SK-N-SH treated with all-trans-retinoic acid at 6 μM for 48 hours (cell line): ENCODE data around the gene ATRAID.

Source experiments
- ATAC-seq: fragments of 200-7000 bp; cut with Tn5 transposase; 3 replicates; pipeline ENCODE4 v1.9.1; 2020; ENCODE audit warnings: mild to moderate bottlenecking, moderate library complexity
- ARNTL ChIP-seq: fragments of 450-650 bp; formaldehyde crosslinking; IDR thresholded peaks from 2 replicates; pipeline ENCODE4 v1.5.0; 2020; ENCODE audit warnings: low read depth, mild to moderate bottlenecking, moderate library complexity, borderline replicate concordance
- BACH2 ChIP-seq: fragments of 250-450 bp; sonication (Bioruptor Pico); IDR thresholded peaks from 2 replicates; pipeline ENCODE4 v1.9.0; 2021; ENCODE audit warnings: mild to moderate bottlenecking, borderline replicate concordance
- CREB5 ChIP-seq: fragments of 250-450 bp; sonication (Bioruptor Pico); IDR thresholded peaks from 2 replicates; pipeline ENCODE4 v1.5.1; 2020; ENCODE audit warnings: low read depth, mild to moderate bottlenecking, moderate library complexity
- CSDC2 ChIP-seq: fragments of 250-450 bp; sonication (Bioruptor Pico); IDR thresholded peaks from 2 replicates; pipeline ENCODE4 v1.5.0; 2020; ENCODE audit warnings: mild to moderate bottlenecking, moderate library complexity
- CSRNP3 ChIP-seq: fragments of 250-450 bp; sonication (Bioruptor Pico); IDR thresholded peaks from 2 replicates; pipeline ENCODE4 v1.5.1; 2021; ENCODE audit warnings: mild to moderate bottlenecking, moderate library complexity
- ESRRG ChIP-seq: fragments of 250-450 bp; sonication (Bioruptor Pico); IDR thresholded peaks from 2 replicates; pipeline ENCODE4 v1.6.1; 2021; ENCODE audit warnings: mild to moderate bottlenecking
- GLIS3 ChIP-seq: fragments of 250-450 bp; sonication (Bioruptor Pico); IDR thresholded peaks from 2 replicates; pipeline ENCODE4 v1.5.0; 2020; ENCODE audit warnings: mild to moderate bottlenecking, moderate library complexity
- ISL1 ChIP-seq: fragments of 250-450 bp; sonication (Bioruptor Pico); IDR thresholded peaks from 2 replicates; pipeline ENCODE4 v2.1.2; 2022; ENCODE audit warnings: mild to moderate bottlenecking, moderate library complexity
- OSR1 ChIP-seq: fragments of 250-450 bp; sonication (Bioruptor Pico); IDR thresholded peaks from 2 replicates; pipeline ENCODE4 v1.8.0; 2022; ENCODE audit warnings: moderate library complexity, mild to moderate bottlenecking, inconsistent platforms
- PATZ1 ChIP-seq: fragments of 250-450 bp; sonication (Bioruptor Pico); IDR thresholded peaks from 2 replicates; pipeline ENCODE4 v1.8.0; 2020; ENCODE audit warnings: mild to moderate bottlenecking, moderate library complexity, borderline replicate concordance
- POU6F1 ChIP-seq: fragments of 250-450 bp; sonication (Bioruptor Pico); IDR thresholded peaks from 2 replicates; pipeline ENCODE4 v1.8.0; 2021; ENCODE audit warnings: low read depth, mild to moderate bottlenecking, moderate library complexity, borderline replicate concordance
- RARB ChIP-seq: fragments of 250-450 bp; sonication (Bioruptor Pico); IDR thresholded peaks from 2 replicates; pipeline ENCODE4 v1.8.0; 2021; ENCODE audit warnings: mild to moderate bottlenecking, moderate library complexity
- SNAI2 ChIP-seq: fragments of 250-450 bp; sonication (Bioruptor Pico); IDR thresholded peaks from 2 replicates; pipeline ENCODE4 v1.5.0; 2020; ENCODE audit warnings: mild to moderate bottlenecking, moderate library complexity
- TCF4 ChIP-seq: fragments of 250-450 bp; sonication (Bioruptor Pico); IDR thresholded peaks from 2 replicates; pipeline ENCODE4 v1.8.0; 2021; ENCODE audit warnings: mild to moderate bottlenecking, moderate library complexity, borderline replicate concordance
- TOX ChIP-seq: fragments of 250-450 bp; sonication (Bioruptor Pico); IDR thresholded peaks from 2 replicates; pipeline ENCODE4 v1.8.0; 2021; ENCODE audit warnings: mild to moderate bottlenecking, moderate library complexity, borderline replicate concordance
- TSHZ2 ChIP-seq: fragments of 250-450 bp; sonication (Bioruptor Pico); IDR thresholded peaks from 2 replicates; pipeline ENCODE4 v1.5.0; 2020; ENCODE audit warnings: mild to moderate bottlenecking, moderate library complexity
- ZC3H10 ChIP-seq: fragments of 250-450 bp; sonication (Bioruptor Pico); IDR thresholded peaks from 2 replicates; pipeline ENCODE4 v1.5.1; 2021; ENCODE audit warnings: mild to moderate bottlenecking, moderate library complexity
- ZFP30 ChIP-seq: fragments of 450-650 bp; formaldehyde crosslinking; IDR thresholded peaks from 2 replicates; pipeline ENCODE4 v1.5.0; 2022; ENCODE audit warnings: mild to moderate bottlenecking, moderate library complexity
- ZNF565 ChIP-seq: fragments of 450-650 bp; formaldehyde crosslinking; conservative IDR thresholded peaks from 2 replicates; pipeline ENCODE4 v1.5.0; 2020; ENCODE audit warnings: low read depth, mild to moderate bottlenecking, moderate library complexity
- ZNF70 ChIP-seq: fragments of 450-650 bp; formaldehyde crosslinking; IDR thresholded peaks from 2 replicates; pipeline ENCODE4 v1.5.0; 2020; ENCODE audit warnings: mild to moderate bottlenecking, moderate library complexity
- ZNF8 ChIP-seq: fragments of 450-650 bp; formaldehyde crosslinking; IDR thresholded peaks from 2 replicates; pipeline ENCODE4 v1.5.0; 2020; ENCODE audit warnings: mild to moderate bottlenecking, moderate library complexity

The ATRAID gene

GRCh38 chr2:27186613-27187345 lies 25.1 kb upstream of the ATRAID start:
- no peak for TF ChIP-seq RARB (CRISPR knock-in tag)
- no peak for TF ChIP-seq ZNF70
- TF ChIP-seq SNAI2, result no peak
- TF ChIP-seq CSRNP3, result no peak
- no peak for TF ChIP-seq ZNF8 (CRISPR knock-in tag)
- no peak for TF ChIP-seq ESRRG
- no peak for TF ChIP-seq BACH2 (CRISPR knock-in tag)
- no peak for TF ChIP-seq TCF4
- no peak for ATAC-seq

- no peak for TF ChIP-seq ZNF565
- no peak for TF ChIP-seq POU6F1
- TF ChIP-seq CREB5 (CRISPR knock-in tag), result no peak
- no peak for TF ChIP-seq ZC3H10 (CRISPR knock-in tag)
- no peak for TF ChIP-seq ZNF70
- TF ChIP-seq OSR1, result no peak
- TF ChIP-seq ZNF8 (CRISPR knock-in tag), result no peak
- no peak for TF ChIP-seq ISL1 (CRISPR knock-in tag)
- no peak for TF ChIP-seq TCF4
- no peak for TF ChIP-seq SNAI2
- TF ChIP-seq ESRRG, result no peak
- TF ChIP-seq PATZ1 (CRISPR knock-in tag), result no peak
- TF ChIP-seq CSDC2 (CRISPR knock-in tag), result no peak
- no peak for TF ChIP-seq CSRNP3
- TF ChIP-seq TSHZ2 (CRISPR knock-in tag), result no peak
- TF ChIP-seq ARNTL (CRISPR knock-in tag), result no peak
- TF ChIP-seq BACH2 (CRISPR knock-in tag), result no peak
- no peak for TF ChIP-seq ZFP30 (CRISPR knock-in tag)
- TF ChIP-seq TOX (CRISPR knock-in tag), result no peak
- TF ChIP-seq GLIS3, result no peak
- no peak for ATAC-seq
These were observed 21.9 kb upstream of the ATRAID start for GRCh38 chr2:27189989-27190388.
